Glutamatergic neuron (in vitro differentiated cells): ENCODE data around the gene PLEKHN1. TPM values are rescaled to one million over a fixed set of nuclear protein-coding genes. Genes with fewer than 3 reads are reported as not detected.

Experiments
- DNase-seq: peaks from one replicate; pipeline ENCODE4 v3.0.0; 2022
- H3K27ac Mint-ChIP-seq: one replicate; pipeline ENCODE4 v1.8.0; 2020; ENCODE audit warnings: mild to moderate bottlenecking, mixed read lengths, inconsistent platforms; ENCODE audit not compliant: unreplicated experiment
- H3K27me3 Mint-ChIP-seq: one replicate; pipeline ENCODE4 v1.8.0; 2020; ENCODE audit warnings: mild to moderate bottlenecking, moderate library complexity, mixed read lengths, inconsistent platforms; ENCODE audit not compliant: unreplicated experiment
- H3K36me3 Mint-ChIP-seq: one replicate; pipeline ENCODE4 v1.8.0; 2020; ENCODE audit warnings: mild to moderate bottlenecking, mixed read lengths, inconsistent platforms; ENCODE audit not compliant: unreplicated experiment
- H3K4me1 Mint-ChIP-seq: one replicate; pipeline ENCODE4 v1.8.0; 2020; ENCODE audit warnings: mild to moderate bottlenecking, low read depth, mixed read lengths, inconsistent platforms; ENCODE audit not compliant: unreplicated experiment
- H3K4me3 Mint-ChIP-seq: one replicate; pipeline ENCODE4 v1.8.0; 2020; ENCODE audit warnings: mild to moderate bottlenecking, mixed read lengths, inconsistent platforms; ENCODE audit not compliant: unreplicated experiment
- H3K9me3 Mint-ChIP-seq: one replicate; pipeline ENCODE4 v1.8.0; 2020; ENCODE audit warnings: mild to moderate bottlenecking, moderate library complexity, mixed read lengths, inconsistent platforms; ENCODE audit not compliant: unreplicated experiment
- CTCF ChIP-seq: fragments of 200-600 bp; sonication (generic); IDR thresholded peaks from one replicate; pipeline ENCODE4 v1.5.0; 2021; ENCODE audit not compliant: partially characterized antibody, unreplicated experiment
- total RNA-seq: library from RNA; stranded (reverse); fragmentation: NEBNext Ultra II Directional; extraction: Animal tissue kit (Norgen Biotek cat#: 25700); gene quantifications from one replicate; pipeline ENCODE4 v1.2.1, GENCODE V29; 2021; ENCODE audit not compliant: unreplicated experiment

The PLEKHN1 gene
- total RNA-seq, 1 donor from 2014 or later: 0.29 TPM

- Mint-ChIP-seq H3K9me3 (peaks cover 6% of the 10 kb centered on the region), H3K4me1 (peaks cover 2% of the 10 kb centered on the region), H3K36me3 (no peaks in the 10 kb centered on the region), H3K27me3 (peaks cover 16% of the 10 kb centered on the region), H3K27ac (no peak overlapping the region), H3K4me3 (no peak overlapping the region)
- no peak for DNase-seq
- TF ChIP-seq CTCF: no peak
Observed at GRCh38 chr1:973459-974292, 7.4 kb downstream of the PLEKHN1 start.

GRCh38 chr1:974293-974640 is 8.0 kb downstream of the PLEKHN1 start:
- no peak overlapping the region for H3K27ac Mint-ChIP-seq
- H3K36me3 Mint-ChIP-seq: no peaks in the 10 kb centered on the region
- TF ChIP-seq CTCF: no peak
- H3K4me1 Mint-ChIP-seq: no peaks in the 10 kb centered on the region
- no peak for DNase-seq
- H3K27me3 Mint-ChIP-seq: peaks cover 10% of the 10 kb centered on the region
- no peak overlapping the region for H3K4me3 Mint-ChIP-seq
- peaks cover 6% of the 10 kb centered on the region for H3K9me3 Mint-ChIP-seq

DNA sequence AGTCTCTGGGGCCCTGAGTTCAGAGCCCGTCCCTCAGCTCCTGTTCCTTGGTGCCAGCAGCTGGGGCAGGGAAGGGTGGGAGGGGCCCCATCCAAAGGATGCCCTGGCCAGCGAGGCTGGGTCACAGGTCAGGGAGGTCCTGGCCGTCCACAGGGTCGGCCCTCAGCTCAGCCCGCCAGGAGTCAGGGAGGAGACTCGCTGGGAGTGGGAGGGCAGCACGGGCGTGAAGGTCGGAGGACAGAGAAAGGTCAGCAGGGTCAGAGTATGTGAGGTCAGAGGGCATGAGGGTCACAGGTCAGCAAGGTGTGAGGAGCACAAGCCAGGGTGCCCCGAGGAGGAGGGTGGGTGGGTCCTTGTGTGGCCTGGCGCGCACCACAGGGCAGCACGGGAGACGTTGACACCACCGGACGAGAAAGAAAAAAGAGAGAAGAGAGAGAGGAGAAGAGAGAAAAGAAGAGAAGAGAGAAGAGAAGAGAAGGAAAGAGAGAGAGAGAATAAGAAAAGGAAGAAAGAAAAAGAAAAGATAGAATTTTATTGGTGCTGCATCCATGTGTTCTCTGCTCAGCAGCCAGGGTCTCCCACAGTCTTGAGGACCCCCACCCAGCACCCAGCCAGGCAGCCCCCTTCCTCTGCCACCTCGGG is 8.5 kb downstream of the PLEKHN1 start:
- Mint-ChIP-seq H3K4me1 (no peaks in the 10 kb centered on the region), H3K27ac (no peak overlapping the region), H3K9me3 (peaks cover 3% of the 10 kb centered on the region), H3K4me3 (no peak overlapping the region), H3K27me3 (peaks cover 9% of the 10 kb centered on the region), H3K36me3 (no peaks in the 10 kb centered on the region)
- no peak for TF ChIP-seq CTCF
- no peak for DNase-seq

DNA sequence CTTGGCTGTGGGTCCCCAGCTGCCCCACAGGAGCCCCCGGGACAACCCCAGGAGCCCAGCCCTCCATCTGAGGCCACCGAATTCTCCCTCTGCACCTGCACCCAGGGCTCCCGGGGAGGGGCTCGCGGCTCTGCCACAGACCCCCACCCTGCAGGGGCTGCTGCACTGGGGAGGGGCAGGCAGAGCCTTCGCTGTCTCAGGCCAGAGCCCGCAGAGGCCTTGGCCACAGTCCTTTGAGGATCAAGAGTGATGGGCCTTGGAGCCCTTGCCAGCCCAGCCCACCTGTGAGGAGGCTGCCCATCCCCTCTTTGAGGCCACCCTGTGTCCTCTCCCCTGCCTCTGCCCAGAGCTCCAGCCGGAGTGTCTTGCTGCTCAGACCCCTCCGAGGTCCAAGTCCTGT is 9.1 kb downstream of the PLEKHN1 start:
- Mint-ChIP-seq H3K4me1 (no peaks in the 10 kb centered on the region), H3K9me3 (peaks cover 3% of the 10 kb centered on the region), H3K27ac (no peak overlapping the region), H3K27me3 (peaks cover 11% of the 10 kb centered on the region), H3K36me3 (no peaks in the 10 kb centered on the region), H3K4me3 (peak overlapping the region; percentile 19)
- DNase-seq: no peak
- no peak for TF ChIP-seq CTCF
